Measurements from ENCODE around the gene SPPL3. TPM values are rescaled to one million over a fixed set of nuclear protein-coding genes. Genes with fewer than 3 reads are reported as not detected.

The SPPL3 gene
- total RNA-seq, 1 donor from 2014 or later: 67.6 TPM

GRCh38 chr12:120941846-120942405 is 37.8 kb upstream of the SPPL3 start:
- Mint-ChIP-seq H3K27ac (no peak overlapping the region), H3K4me1 (ENCODE audit: unreplicated experiment) (peaks cover 4% of the 10 kb centered on the region), H3K36me3 (no peaks in the 10 kb centered on the region), H3K27me3 (no peaks in the 10 kb centered on the region), H3K9me3 (no peaks in the 10 kb centered on the region), H3K4me3 (no peak overlapping the region)
- TF ChIP-seq CTCF (conservative IDR thresholded peaks at IDR 0.05): no peak
- DNase-seq (ENCODE audit: extremely low spot score, unreplicated experiment): no peak

GRCh38 chr12:120941412-120941811 is 37.3 kb upstream of the SPPL3 start:
- no peak overlapping the region for H3K4me3 Mint-ChIP-seq
- no peak for TF ChIP-seq CTCF (conservative IDR thresholded peaks at IDR 0.05)
- no peak overlapping the region for H3K27ac Mint-ChIP-seq
- no peak for DNase-seq (ENCODE audit: extremely low spot score, unreplicated experiment)
- peaks cover 4% of the 10 kb centered on the region for H3K4me1 Mint-ChIP-seq (ENCODE audit: unreplicated experiment)
- no peaks in the 10 kb centered on the region for H3K9me3 Mint-ChIP-seq
- no peaks in the 10 kb centered on the region for H3K27me3 Mint-ChIP-seq
- no peaks in the 10 kb centered on the region for H3K36me3 Mint-ChIP-seq

GRCh38 chr12:120940799-120941198 is 36.6 kb upstream of the SPPL3 start:
- Mint-ChIP-seq H3K27me3 (no peaks in the 10 kb centered on the region), H3K36me3 (no peaks in the 10 kb centered on the region), H3K27ac (no peak overlapping the region), H3K9me3 (no peaks in the 10 kb centered on the region), H3K4me3 (no peak overlapping the region), H3K4me1 (ENCODE audit: unreplicated experiment) (peaks cover 3% of the 10 kb centered on the region)
- DNase-seq (ENCODE audit: extremely low spot score, unreplicated experiment): no peak
- TF ChIP-seq CTCF (conservative IDR thresholded peaks at IDR 0.05): no peak

GRCh38 chr12:120940006-120940405 is 35.8 kb upstream of the SPPL3 start:
- Mint-ChIP-seq H3K4me3 (no peak overlapping the region), H3K4me1 (ENCODE audit: unreplicated experiment) (no peaks in the 10 kb centered on the region), H3K36me3 (no peaks in the 10 kb centered on the region), H3K27ac (no peak overlapping the region), H3K9me3 (no peaks in the 10 kb centered on the region), H3K27me3 (no peaks in the 10 kb centered on the region)
- DNase-seq (ENCODE audit: extremely low spot score, unreplicated experiment): no peak
- no peak for TF ChIP-seq CTCF (conservative IDR thresholded peaks at IDR 0.05)

- Mint-ChIP-seq H3K9me3 (no peaks in the 10 kb centered on the region), H3K27ac (no peak overlapping the region), H3K4me1 (ENCODE audit: unreplicated experiment) (no peaks in the 10 kb centered on the region), H3K27me3 (no peaks in the 10 kb centered on the region), H3K36me3 (no peaks in the 10 kb centered on the region), H3K4me3 (no peak overlapping the region)
- TF ChIP-seq CTCF (conservative IDR thresholded peaks at IDR 0.05): no peak
- no peak for DNase-seq (ENCODE audit: extremely low spot score, unreplicated experiment)
Observed at GRCh38 chr12:120939523-120939922, 35.4 kb upstream of the SPPL3 start.

- no peaks in the 10 kb centered on the region for H3K36me3 Mint-ChIP-seq
- no peak overlapping the region for H3K4me3 Mint-ChIP-seq
- H3K27me3 Mint-ChIP-seq: no peaks in the 10 kb centered on the region
- no peaks in the 10 kb centered on the region for H3K9me3 Mint-ChIP-seq
- no peak for DNase-seq (ENCODE audit: extremely low spot score, unreplicated experiment)
- no peaks in the 10 kb centered on the region for H3K4me1 Mint-ChIP-seq (ENCODE audit: unreplicated experiment)
- no peak for TF ChIP-seq CTCF (conservative IDR thresholded peaks at IDR 0.05)
- peak overlapping the region; percentile 50 for H3K27ac Mint-ChIP-seq
Observed at GRCh38 chr12:120938496-120938895, 34.3 kb upstream of the SPPL3 start.
